Gastrocnemius medialis (tissue), 4 donors: Measurements from ENCODE around the gene TSACC. TPM values are rescaled to one million over a fixed set of nuclear protein-coding genes. Genes with fewer than 3 reads are reported as not detected.

Source experiments
- ATAC-seq, 2 donors: fragments of 150-250 bp; one replicate each; pipeline ENCODE4 v1.9.1; 2016
- DNase-seq, 2 donors: peaks; one replicate each; pipeline ENCODE4 v3.0.0-alpha.2; 2019
- H3K27ac ChIP-seq, 4 donors: fragments of 200-600 bp; sonication (generic); 1 replicate in 1 of 4; 2 replicates in 3 of 4; pipeline ENCODE4 v1.5.1; 2016 to 2018; ENCODE audit warnings: mild to moderate bottlenecking in 2 of 4, moderate library complexity in 1 of 4
- H3K27me3 ChIP-seq, 3 donors: fragments of 200-600 bp; sonication (generic) in 2 of 3; 1 replicate in 1 of 3; 2 replicates in 2 of 3; pipeline versions ENCODE4 v1.5.1 to v1.6.0; 2016 to 2019; ENCODE audit warnings: mild to moderate bottlenecking in 1 of 3, moderate library complexity in 1 of 3
- H3K36me3 ChIP-seq, 2 donors: fragments of 200-600 bp; sonication (generic) in 1 of 2; one replicate each; pipeline ENCODE4 v1.5.1; 2017 to 2018
- H3K4me1 ChIP-seq, 2 donors: fragments of 200-600 bp; sonication (generic) in 1 of 2; one replicate each; pipeline ENCODE4 v1.5.1; 2016 to 2017; ENCODE audit warnings: mild to moderate bottlenecking in 2 of 2
- H3K4me3 ChIP-seq, 4 donors: fragments of 200-600 bp; sonication (generic) in 3 of 4; 1 replicate in 1 of 4; 2 replicates in 3 of 4; pipeline ENCODE4 v1.5.1; 2016 to 2019; ENCODE audit warnings: mild to moderate bottlenecking in 2 of 4
- H3K9me3 ChIP-seq, 3 donors: fragments of 200-600 bp; sonication (generic) in 2 of 3; 1 replicate in 1 of 3; 2 replicates in 2 of 3; pipeline ENCODE4 v1.5.1; 2016 to 2019
- CTCF ChIP-seq, 5 experiments: fragments of 450-650 bp in 3 of 5; fragments of 200-600 bp in 2 of 5; sonication (generic) in 2 of 5; IDR thresholded peaks in 4 of 5; conservative IDR thresholded peaks in 1 of 5; 1 replicate in 4 of 5; 2 replicates in 1 of 5; pipeline ENCODE4 v1.5.1; 2016 to 2019; ENCODE audit warnings: antibody characterized with exemption in 5 of 5, mild to moderate bottlenecking in 3 of 5, moderate library complexity in 3 of 5
- POLR2A ChIP-seq, 2 donors: fragments of 450-650 bp; IDR thresholded peaks; one replicate each; pipeline ENCODE4 v1.6.1; 2017; ENCODE audit warnings: antibody characterized with exemption in 2 of 2, mild to moderate bottlenecking in 2 of 2, moderate library complexity in 2 of 2
- in situ Hi-C, 4 donors: fragments of 200-750 bp; cut with MboI; loops; one replicate each; pipeline versions ENCODE4 v1.15.0 to v1.8.0; 2017; ENCODE audit warnings: low sequenced_read_pairs in 4 of 4
- intact Hi-C: fragments of 100-400 bp; cut with DNase I; formaldehyde crosslinking; loops from one replicate; pipeline ENCODE4 v1.15.1; 2023; ENCODE audit warnings: low total_unique reads
- total RNA-seq, 4 donors: library from RNA; depleted of rRNA; stranded (reverse); fragments of >200 nt; gene quantifications; one replicate each; pipeline versions ENCODE4 v1.1.0 to v1.2.3, GENCODE V29; 2016

The TSACC gene
- not detected for total RNA-seq

- peaks cover 12 to 19% of the 10 kb centered on the region in 2 donors for H3K4me1 ChIP-seq
- intact Hi-C loops: loop anchor here (1.0 to 10.0 kb wide), 3 partner anchors 57 to 406 kb away; partner anchors contain the start of gene MRPL24
- no peak for TF ChIP-seq CTCF (IDR thresholded peaks at IDR 0.05 in 4 of 5, conservative IDR thresholded peaks at IDR 0.05 in 1 of 5)
- TF ChIP-seq POLR2A (IDR thresholded peaks at IDR 0.05): peak; percentile 72 to 86
- H3K27me3 ChIP-seq: no peaks in the 10 kb centered on the region
- peak within 1 kb of the TSS; percentile 69 to 91 (median 84) for H3K4me3 ChIP-seq
- H3K9me3 ChIP-seq: no peaks in the 10 kb centered on the region
- in situ Hi-C loops: no loop called here
- DNase-seq: peak; percentile 98 to 100
- peak within 1 kb of the TSS; percentile 92 to 97 (median 96) for H3K27ac ChIP-seq
- peaks cover 0 to 25% of the 10 kb centered on the region in 2 donors for H3K36me3 ChIP-seq
- peak; percentile 95 to 98 for ATAC-seq
Measured at GRCh38 chr1:156338180-156338976, at the start of gene TSACC, which contains the start of gene CCT3. Gene TSACC, plus strand, starts transcription at chr1:156338526. Its CDS starts 1,232 bp downstream, at chr1:156339758. Gene CCT3, minus strand, starts transcription at chr1:156338292. Its CDS starts 108 bp downstream, at chr1:156338184.

- Histone ChIP-seq H3K9me3 (no peaks in the 10 kb centered on the region), H3K27me3 (no peaks in the 10 kb centered on the region), H3K27ac (no peak overlapping the region), H3K4me3 (no peak overlapping the region), H3K4me1 (peaks cover 3 to 6% of the 10 kb centered on the region in 2 donors), H3K36me3 (no peaks in the 10 kb centered on the region)
- intact Hi-C loops (no loop called here), in situ Hi-C loops (no loop called here)
- TF ChIP-seq POLR2A (IDR thresholded peaks at IDR 0.05): no peak
- no peak for TF ChIP-seq CTCF (IDR thresholded peaks at IDR 0.05 in 4 of 5, conservative IDR thresholded peaks at IDR 0.05 in 1 of 5)
- DNase-seq: no peak
- no peak for ATAC-seq
Measured at GRCh38 chr1:156289857-156290256, 48.5 kb upstream of the TSACC start.

GRCh38 chr1:156291226-156292061, 46.9 kb upstream of the TSACC start:
- peak; percentile 46 to 55 for ATAC-seq
- Histone ChIP-seq H3K4me3 (peak overlapping the region; percentile 43 to 55 (median 47)), H3K27me3 (no peaks in the 10 kb centered on the region), H3K9me3 (no peaks in the 10 kb centered on the region), H3K36me3 (no peaks in the 10 kb centered on the region), H3K27ac (peak overlapping the region; percentile 63 to 77 (median 74)), H3K4me1 (peaks cover 5 to 14% of the 10 kb centered on the region in 2 donors)
- intact Hi-C loops: no loop called here
- peak; percentile 74 to 75 for DNase-seq
- TF ChIP-seq POLR2A (IDR thresholded peaks at IDR 0.05) (peak in 1 of 2 donors; percentile 31), CTCF (IDR thresholded peaks at IDR 0.05 in 4 of 5, conservative IDR thresholded peaks at IDR 0.05 in 1 of 5) (no peak)
- in situ Hi-C loops: no loop called here

GRCh38 chr1:156293098-156293434, 45.3 kb upstream of the TSACC start:
- Histone ChIP-seq H3K27ac (no peak overlapping the region), H3K4me3 (no peak overlapping the region), H3K9me3 (no peaks in the 10 kb centered on the region), H3K27me3 (no peaks in the 10 kb centered on the region), H3K36me3 (no peaks in the 10 kb centered on the region), H3K4me1 (peaks cover 5 to 14% of the 10 kb centered on the region in 2 donors)
- in situ Hi-C loops (no loop called here), intact Hi-C loops (no loop called here)
- DNase-seq (no peak), ATAC-seq (no peak)
- TF ChIP-seq CTCF (IDR thresholded peaks at IDR 0.05 in 4 of 5, conservative IDR thresholded peaks at IDR 0.05 in 1 of 5): no peak
- TF ChIP-seq POLR2A (IDR thresholded peaks at IDR 0.05): no peak
